ENCODE results near the gene SLAMF6.
"Not testable (repeated sequence)": the region's sequence is repeated elsewhere in the genome, so short reads cannot be mapped to it uniquely, and the experiment has no call there.

The SLAMF6 gene

GRCh38 chr1:160522622-160523345, at the start of gene SLAMF6:
TSS of gene SLAMF6 (minus strand) at chr1:160523255. CDS start at chr1:160523192, 63 bp downstream.
- no peak for DNase-seq

GRCh38 chr1:160570840-160571239, 47.8 kb upstream of the SLAMF6 start:
- DNase-seq: no peak

- DNase-seq: no peak
Observed at GRCh38 chr1:160569806-160570205, 46.8 kb upstream of the SLAMF6 start.

GRCh38 chr1:160567858-160568682, 45.0 kb upstream of the SLAMF6 start:
- no peak for DNase-seq

GRCh38 chr1:160567341-160567740, 44.3 kb upstream of the SLAMF6 start:
- no peak for DNase-seq

- DNase-seq: no peak
Observed at GRCh38 chr1:160565564-160565963, 42.5 kb upstream of the SLAMF6 start.

- DNase-seq: not testable (repeated sequence)
Observed at GRCh38 chr1:160563230-160563629, 40.2 kb upstream of the SLAMF6 start.

GRCh38 chr1:160562745-160563144, 39.7 kb upstream of the SLAMF6 start:
- not testable (repeated sequence) for DNase-seq

- DNase-seq: no peak
Observed at GRCh38 chr1:160560806-160561205, 37.8 kb upstream of the SLAMF6 start.

- DNase-seq: no peak
Observed at GRCh38 chr1:160560045-160560705, 37.1 kb upstream of the SLAMF6 start.

GRCh38 chr1:160559437-160559836, 36.4 kb upstream of the SLAMF6 start:
- not testable (repeated sequence) for DNase-seq

- DNase-seq: no peak
Observed at GRCh38 chr1:160558660-160559380, 35.8 kb upstream of the SLAMF6 start.

GRCh38 chr1:160553778-160554177, 30.7 kb upstream of the SLAMF6 start:
- DNase-seq: no peak

GRCh38 chr1:160552425-160552824, 29.4 kb upstream of the SLAMF6 start:
- DNase-seq: no peak

GRCh38 chr1:160550572-160551034, 27.5 kb upstream of the SLAMF6 start:
- no peak for DNase-seq

GRCh38 chr1:160549665-160550006, 26.6 kb upstream of the SLAMF6 start:
- no peak for DNase-seq

- no peak for DNase-seq
Observed at GRCh38 chr1:160548960-160549664, 26.1 kb upstream of the SLAMF6 start.

- no peak for DNase-seq
Observed at GRCh38 chr1:160548183-160548582, 25.1 kb upstream of the SLAMF6 start.

- no peak for DNase-seq
Observed at GRCh38 chr1:160547422-160547821, 24.4 kb upstream of the SLAMF6 start.

GRCh38 chr1:160546942-160547341, 23.9 kb upstream of the SLAMF6 start:
- DNase-seq: no peak

GRCh38 chr1:160544647-160545046, 21.6 kb upstream of the SLAMF6 start:
- DNase-seq: peak in 1 of 2 experiments; percentile 5

GRCh38 chr1:160542303-160542945, 19.4 kb upstream of the SLAMF6 start:
- no peak for DNase-seq

Measured in SW 1271 (cell line).